Mesendoderm (in vitro differentiated cells): ENCODE measurements around the gene KLHL29.

Experiments
- DNase-seq: peaks from one replicate; pipeline ENCODE4 v3.0.0; 2013
- H2AK5ac ChIP-seq: 2 replicates; pipeline ENCODE4 v1.6.1; 2013; ENCODE audit warnings: low read length, inconsistent platforms
- H2BK120ac ChIP-seq: 2 replicates; pipeline ENCODE4 v1.6.1; 2013; ENCODE audit warnings: low read depth, mild to moderate bottlenecking, low read length, moderate library complexity, mixed read lengths
- H2BK15ac ChIP-seq: replicated peaks from 2 replicates; pipeline ENCODE4 v1.6.1; 2013; ENCODE audit warnings: low read depth, mild to moderate bottlenecking, moderate library complexity
- H2BK5ac ChIP-seq: 2 replicates; pipeline ENCODE4 v1.6.1; 2013; ENCODE audit warnings: low read length, inconsistent platforms
- H3K18ac ChIP-seq: 2 replicates; pipeline ENCODE4 v1.6.1; 2013; ENCODE audit warnings: mild to moderate bottlenecking, low read length, mixed read lengths
- H3K23ac ChIP-seq: one replicate; pipeline ENCODE4 v1.6.1; 2013; ENCODE audit warnings: low read length
- H3K27ac ChIP-seq: 2 replicates; pipeline ENCODE4 v1.5.1; 2013; ENCODE audit warnings: low read depth, mild to moderate bottlenecking, inconsistent platforms, low read length, moderate library complexity
- H3K27me3 ChIP-seq: 2 replicates; pipeline ENCODE4 v1.6.1; 2013; ENCODE audit warnings: low read length, control low read depth, mild to moderate bottlenecking, inconsistent platforms; ENCODE audit not compliant: insufficient read depth, poor library complexity
- H3K36me3 ChIP-seq: 2 replicates; pipeline ENCODE4 v1.6.1; 2013; ENCODE audit warnings: low read length, inconsistent platforms; ENCODE audit not compliant: control insufficient read depth, insufficient read depth
- H3K4ac ChIP-seq: one replicate; pipeline ENCODE4 v1.6.1; 2013; ENCODE audit warnings: low read depth, mild to moderate bottlenecking, low read length, moderate library complexity
- H3K4me1 ChIP-seq: 2 replicates; pipeline ENCODE4 v1.6.1; 2013; ENCODE audit warnings: low read depth, low read length, inconsistent platforms; ENCODE audit not compliant: control insufficient read depth
- H3K4me2 ChIP-seq: 2 replicates; pipeline ENCODE4 v1.6.1; 2013; ENCODE audit warnings: low read length
- H3K4me3 ChIP-seq: 2 replicates; pipeline ENCODE4 v1.5.1; 2013; ENCODE audit warnings: mild to moderate bottlenecking, low read length
- H3K56ac ChIP-seq: one replicate; pipeline ENCODE4 v1.6.1; 2013; ENCODE audit warnings: low read length
- H3K79me1 ChIP-seq: 2 replicates; pipeline ENCODE4 v1.6.1; 2013; ENCODE audit warnings: low read length, inconsistent platforms
- H3K79me2 ChIP-seq: 2 replicates; pipeline ENCODE4 v1.6.1; 2013; ENCODE audit warnings: mild to moderate bottlenecking, low read length; ENCODE audit not compliant: control insufficient read depth, insufficient read depth
- H3K9ac ChIP-seq: 2 replicates; pipeline ENCODE4 v1.6.1; 2013; ENCODE audit warnings: low read length, inconsistent platforms
- H4K5ac ChIP-seq: one replicate; pipeline ENCODE4 v1.6.1; 2013; ENCODE audit warnings: low read length
- H4K8ac ChIP-seq: one replicate; pipeline ENCODE4 v1.6.1; 2013; ENCODE audit warnings: low read depth, mild to moderate bottlenecking, control low read depth, low read length, moderate library complexity
- WGBS: extraction: QIAGEN DNeasy Blood & Tissue Kit; methylation state at CpG from one replicate; pipeline ENCODE4 v1.1.7; 2013; ENCODE audit warnings: low lambda C conversion rate, missing lambda C conversion rate; ENCODE audit not compliant: insufficient coverage; ENCODE audit errors: extremely low coverage; 5-methylcytosine and 5-hydroxymethylcytosine counted together

KLHL29 gene

DNA sequence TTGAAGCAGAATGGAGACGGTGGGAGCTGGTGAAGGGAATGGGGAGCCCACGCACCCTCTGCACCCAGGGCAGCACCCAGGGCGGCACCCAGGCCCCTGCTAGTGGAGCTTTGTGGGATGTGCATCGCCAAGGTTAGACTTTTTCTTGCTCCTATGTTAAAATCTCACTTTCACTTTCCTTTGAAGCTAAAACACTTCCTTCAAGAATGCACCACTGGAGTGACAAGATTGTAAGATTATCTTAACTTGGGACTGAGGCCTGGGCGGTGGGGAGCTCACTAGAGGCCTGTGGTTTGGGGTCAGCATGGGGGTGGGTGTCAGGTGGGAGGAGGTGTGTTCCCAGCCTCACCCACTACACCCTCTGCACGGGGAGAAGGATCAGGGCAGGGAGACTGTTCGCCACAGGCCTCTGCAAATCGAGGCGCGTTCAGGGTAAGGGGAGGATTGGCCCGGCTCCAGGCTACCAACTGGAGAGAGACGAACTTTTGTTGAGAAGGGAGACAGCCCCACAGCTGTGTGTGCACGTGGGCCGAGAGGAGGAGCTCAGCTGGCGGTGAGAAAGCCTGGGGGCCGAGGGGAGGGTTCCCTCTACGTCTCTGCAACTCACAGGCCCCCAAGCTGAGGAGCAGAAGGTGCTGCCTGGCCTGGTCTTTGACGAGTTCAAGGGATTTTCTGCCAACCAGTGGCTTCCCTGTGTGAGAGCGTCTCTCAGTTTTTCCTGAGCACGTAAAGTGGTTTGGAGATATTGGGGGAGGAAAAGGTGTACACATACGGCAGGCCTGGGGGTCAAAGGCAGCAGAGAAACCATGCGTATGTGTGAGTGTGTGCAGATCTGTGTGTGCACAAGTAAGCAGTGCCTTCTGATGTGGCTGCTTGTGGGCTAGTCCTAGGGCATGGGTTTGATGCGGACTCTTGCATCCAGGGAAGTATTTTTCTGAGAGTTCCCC lies 147.7 kb downstream of the KLHL29 start:
- no peaks in the 10 kb centered on the region for H3K79me1 ChIP-seq

DNA sequence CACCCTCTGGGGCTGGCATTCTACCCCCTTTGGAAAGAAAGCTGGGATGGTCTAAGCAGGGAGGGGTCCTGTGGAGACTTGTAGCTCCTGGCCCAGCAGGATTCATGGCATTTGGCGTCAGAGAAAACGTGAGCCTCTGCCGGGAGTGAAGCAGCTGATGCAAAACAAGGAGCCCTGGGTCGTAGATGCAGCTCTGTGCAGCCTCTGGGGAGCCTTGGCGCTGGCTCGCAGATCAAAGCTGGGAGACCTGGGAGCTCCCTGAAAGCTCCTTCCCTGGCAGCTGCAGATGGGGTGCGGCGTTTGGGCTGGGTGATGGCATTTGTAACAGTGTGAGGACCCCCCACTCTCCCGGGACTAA lies 148.3 kb downstream of the KLHL29 start:
- DNase-seq: peak; percentile 55
- Histone ChIP-seq H3K79me2 (no peaks in the 10 kb centered on the region), H3K4me2 (no peak overlapping the region), H2BK15ac (no peak overlapping the region), H3K18ac (peak overlapping the region; percentile 19), H3K36me3 (no peaks in the 10 kb centered on the region), H3K4me3 (no peak overlapping the region), H2AK5ac (no peak overlapping the region), H3K4ac (no peak overlapping the region), H2BK120ac (no peak overlapping the region), H3K79me1 (no peaks in the 10 kb centered on the region), H3K27ac (no peak overlapping the region), H4K8ac (no peak overlapping the region), H3K27me3 (no peaks in the 10 kb centered on the region), H3K23ac (no peak overlapping the region), H3K4me1 (peaks cover 5% of the 10 kb centered on the region), H2BK5ac (no peak overlapping the region), H3K56ac (no peak overlapping the region), H4K5ac (no peak overlapping the region), H3K9ac (no peak overlapping the region)
- no CpG with 5 or more reads among the region's 9 CpGs for WGBS

More for the DNA sequence above, 147.7 kb downstream of the KLHL29 start:
- H2BK15ac ChIP-seq: no peak overlapping the region
- H3K36me3 ChIP-seq: no peaks in the 10 kb centered on the region
- peak overlapping the region; percentile 49 for H3K56ac ChIP-seq
- H2AK5ac ChIP-seq: no peak overlapping the region
- H4K5ac ChIP-seq: no peak overlapping the region
- no peak overlapping the region for H3K23ac ChIP-seq
- DNase-seq: no peak
- no peaks in the 10 kb centered on the region for H3K79me2 ChIP-seq
- H3K4ac ChIP-seq: no peak overlapping the region
- H2BK120ac ChIP-seq: no peak overlapping the region
- H3K9ac ChIP-seq: no peak overlapping the region
- H3K4me1 ChIP-seq: peaks cover 5% of the 10 kb centered on the region
- no peak overlapping the region for H4K8ac ChIP-seq
- no peak overlapping the region for H3K4me3 ChIP-seq
- no peak overlapping the region for H3K27ac ChIP-seq
- H2BK5ac ChIP-seq: no peak overlapping the region
- H3K4me2 ChIP-seq: no peak overlapping the region
- H3K18ac ChIP-seq: peak overlapping the region; percentile 19
- WGBS: no CpG with 5 or more reads among the region's 23 CpGs
- H3K27me3 ChIP-seq: no peaks in the 10 kb centered on the region

- Histone ChIP-seq H4K5ac (no peak overlapping the region), H3K4me1 (peaks cover 5% of the 10 kb centered on the region)
- no CpG with 5 or more reads among the region's 2 CpGs for WGBS
Observed at GRCh38 chr2:23534771-23535170, 149.8 kb downstream of the KLHL29 start.

GRCh38 chr2:23536326-23536725 lies 151.3 kb downstream of the KLHL29 start:
- DNase-seq: no peak
- Histone ChIP-seq H3K4me1 (peaks cover 5% of the 10 kb centered on the region), H3K79me2 (no peaks in the 10 kb centered on the region)

More at GRCh38 chr2:23534771-23535170, 149.8 kb downstream of the KLHL29 start:
- Histone ChIP-seq H2BK15ac (no peak overlapping the region), H3K79me1 (no peaks in the 10 kb centered on the region), H3K27ac (no peak overlapping the region), H2AK5ac (no peak overlapping the region), H3K4me3 (no peak overlapping the region), H3K23ac (no peak overlapping the region), H3K36me3 (no peaks in the 10 kb centered on the region), H3K79me2 (no peaks in the 10 kb centered on the region), H2BK120ac (no peak overlapping the region), H3K9ac (no peak overlapping the region), H3K18ac (no peak overlapping the region), H3K56ac (no peak overlapping the region), H2BK5ac (no peak overlapping the region), H3K4me2 (no peak overlapping the region), H3K4ac (no peak overlapping the region), H4K8ac (no peak overlapping the region), H3K27me3 (no peaks in the 10 kb centered on the region)
- DNase-seq: no peak

GRCh38 chr2:23537991-23538390 lies 153.0 kb downstream of the KLHL29 start:
- DNase-seq: no peak

More at GRCh38 chr2:23536326-23536725, 151.3 kb downstream of the KLHL29 start:
- Histone ChIP-seq H3K4me3 (no peak overlapping the region), H3K4ac (no peak overlapping the region), H2BK5ac (no peak overlapping the region), H3K36me3 (no peaks in the 10 kb centered on the region), H3K27ac (no peak overlapping the region), H3K79me1 (no peaks in the 10 kb centered on the region), H4K5ac (no peak overlapping the region), H2BK120ac (no peak overlapping the region), H2AK5ac (no peak overlapping the region), H3K27me3 (no peaks in the 10 kb centered on the region), H2BK15ac (no peak overlapping the region), H3K56ac (no peak overlapping the region), H4K8ac (no peak overlapping the region), H3K23ac (no peak overlapping the region), H3K4me2 (no peak overlapping the region), H3K9ac (no peak overlapping the region), H3K18ac (no peak overlapping the region)
- no CpG with 5 or more reads among the region's 13 CpGs for WGBS

More at GRCh38 chr2:23537991-23538390, 153.0 kb downstream of the KLHL29 start:
- H3K56ac ChIP-seq: no peak overlapping the region
- no peaks in the 10 kb centered on the region for H3K79me1 ChIP-seq
- H3K9ac ChIP-seq: no peak overlapping the region
- H2BK5ac ChIP-seq: no peak overlapping the region
- no peak overlapping the region for H3K4ac ChIP-seq
- H3K79me2 ChIP-seq: no peaks in the 10 kb centered on the region
- H4K8ac ChIP-seq: no peak overlapping the region
- H3K4me1 ChIP-seq: peaks cover under 1% of the 10 kb centered on the region
- no peak overlapping the region for H3K27ac ChIP-seq
- H3K27me3 ChIP-seq: no peaks in the 10 kb centered on the region
- no peak overlapping the region for H4K5ac ChIP-seq
- H3K36me3 ChIP-seq: no peaks in the 10 kb centered on the region
- H2BK120ac ChIP-seq: no peak overlapping the region
- no peak overlapping the region for H2BK15ac ChIP-seq
- H3K4me2 ChIP-seq: no peak overlapping the region
- no peak overlapping the region for H3K4me3 ChIP-seq
- H3K23ac ChIP-seq: no peak overlapping the region
- H2AK5ac ChIP-seq: no peak overlapping the region
- no CpG with 5 or more reads among the region's 5 CpGs for WGBS
- no peak overlapping the region for H3K18ac ChIP-seq
